ENCODE measurements around the gene FBP2. TPM values are rescaled to one million over a fixed set of nuclear protein-coding genes. Genes with fewer than 3 reads are reported as not detected.

Gene FBP2
- total RNA-seq, 4 donors from 2014 or later: not detected

DNA sequence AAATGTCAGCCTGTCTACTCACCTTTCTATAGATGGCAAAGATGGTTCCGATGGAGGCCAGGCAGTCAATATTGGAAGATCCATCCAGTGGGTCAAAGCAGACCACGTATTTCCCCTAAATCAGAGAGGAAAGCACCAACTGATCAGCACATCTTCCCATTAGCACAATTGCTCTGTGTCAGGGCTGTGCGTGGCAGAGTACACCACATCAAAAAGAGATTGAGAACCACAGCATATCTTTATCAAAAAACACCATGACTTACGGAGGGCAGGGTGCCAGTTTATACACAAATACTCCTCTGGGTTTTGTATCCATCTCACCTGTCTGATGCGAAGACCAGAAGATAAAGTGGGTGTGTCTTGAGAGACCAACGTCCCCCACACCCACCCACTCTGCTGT is 9.1 kb downstream of the FBP2 start:
- Histone ChIP-seq H3K27me3 (no peaks in the 10 kb centered on the region), H3K9me3 (no peaks in the 10 kb centered on the region), H3K4me3 (no peak overlapping the region), H3K36me3 (no peaks in the 10 kb centered on the region), H3K4me1 (peaks cover 0 to 3% (median 0%) of the 10 kb centered on the region in 4 donors), H3K27ac (no peak overlapping the region)
- DNase-seq: peak in 1 of 3 donors; percentile 10
- TF ChIP-seq POLR2A (IDR thresholded peaks at IDR 0.05): no peak
- TF ChIP-seq, protein P1, sequence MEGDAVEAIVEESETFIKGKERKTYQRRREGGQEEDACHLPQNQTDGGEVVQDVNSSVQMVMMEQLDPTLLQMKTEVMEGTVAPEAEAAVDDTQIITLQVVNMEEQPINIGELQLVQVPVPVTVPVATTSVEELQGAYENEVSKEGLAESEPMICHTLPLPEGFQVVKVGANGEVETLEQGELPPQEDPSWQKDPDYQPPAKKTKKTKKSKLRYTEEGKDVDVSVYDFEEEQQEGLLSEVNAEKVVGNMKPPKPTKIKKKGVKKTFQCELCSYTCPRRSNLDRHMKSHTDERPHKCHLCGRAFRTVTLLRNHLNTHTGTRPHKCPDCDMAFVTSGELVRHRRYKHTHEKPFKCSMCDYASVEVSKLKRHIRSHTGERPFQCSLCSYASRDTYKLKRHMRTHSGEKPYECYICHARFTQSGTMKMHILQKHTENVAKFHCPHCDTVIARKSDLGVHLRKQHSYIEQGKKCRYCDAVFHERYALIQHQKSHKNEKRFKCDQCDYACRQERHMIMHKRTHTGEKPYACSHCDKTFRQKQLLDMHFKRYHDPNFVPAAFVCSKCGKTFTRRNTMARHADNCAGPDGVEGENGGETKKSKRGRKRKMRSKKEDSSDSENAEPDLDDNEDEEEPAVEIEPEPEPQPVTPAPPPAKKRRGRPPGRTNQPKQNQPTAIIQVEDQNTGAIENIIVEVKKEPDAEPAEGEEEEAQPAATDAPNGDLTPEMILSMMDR (IDR thresholded peaks at IDR 0.05): no peak

DNA sequence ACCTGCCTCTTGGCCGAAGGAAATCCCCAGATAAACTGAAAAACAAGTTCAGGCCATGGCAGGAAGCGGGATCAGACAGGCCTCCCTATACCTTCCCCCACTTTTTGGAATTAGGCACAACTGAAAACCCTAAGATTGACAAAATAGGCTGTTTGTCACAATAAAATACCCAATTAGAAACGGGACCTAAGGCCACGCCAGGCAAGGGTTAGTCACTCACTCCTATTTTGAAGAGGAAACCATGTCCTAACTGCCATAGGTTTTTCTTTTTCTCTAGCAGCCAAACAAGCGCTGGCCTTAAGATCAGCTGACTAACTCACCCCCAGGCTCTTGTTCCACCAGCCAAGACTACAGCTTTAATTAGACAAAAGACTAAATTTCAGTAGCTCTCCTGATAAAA is 11.9 kb downstream of the FBP2 start:
- no peaks in the 10 kb centered on the region for H3K9me3 ChIP-seq
- no peak overlapping the region for H3K27ac ChIP-seq
- no peak overlapping the region for H3K4me3 ChIP-seq
- peak in 1 of 3 donors; percentile 9 for DNase-seq
- peaks cover 0 to 3% (median 0%) of the 10 kb centered on the region in 4 donors for H3K4me1 ChIP-seq
- no peak for TF ChIP-seq POLR2A (IDR thresholded peaks at IDR 0.05)
- TF ChIP-seq, protein P1 (IDR thresholded peaks at IDR 0.05): no peak
- H3K36me3 ChIP-seq: no peaks in the 10 kb centered on the region
- H3K27me3 ChIP-seq: no peaks in the 10 kb centered on the region

DNA sequence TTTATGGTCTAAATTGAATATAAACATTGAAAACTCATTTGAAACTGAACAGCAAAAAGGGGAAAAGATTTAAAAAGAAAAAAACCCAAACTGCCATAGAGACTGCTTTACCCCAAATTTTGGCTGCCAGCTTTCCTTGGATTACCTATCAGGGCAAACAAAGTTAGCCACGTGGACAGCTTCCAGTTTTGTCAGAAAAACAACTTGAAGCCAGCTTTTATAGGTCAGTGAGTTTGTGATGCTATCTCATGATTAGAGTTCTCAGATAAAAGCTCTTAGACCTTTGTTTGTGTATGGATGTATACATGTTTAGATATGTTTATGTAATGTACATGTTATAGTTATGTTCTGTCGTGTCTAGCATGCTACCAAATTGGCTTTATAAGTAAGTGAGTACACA is 16.1 kb downstream of the FBP2 start:
- Histone ChIP-seq H3K36me3 (no peaks in the 10 kb centered on the region), H3K4me1 (no peaks in the 10 kb centered on the region), H3K9me3 (no peaks in the 10 kb centered on the region), H3K27me3 (no peaks in the 10 kb centered on the region), H3K4me3 (no peak overlapping the region), H3K27ac (no peak overlapping the region)
- no peak for DNase-seq
- TF ChIP-seq POLR2A (IDR thresholded peaks at IDR 0.05): no peak
- TF ChIP-seq, protein P1 (IDR thresholded peaks at IDR 0.05): no peak

DNA sequence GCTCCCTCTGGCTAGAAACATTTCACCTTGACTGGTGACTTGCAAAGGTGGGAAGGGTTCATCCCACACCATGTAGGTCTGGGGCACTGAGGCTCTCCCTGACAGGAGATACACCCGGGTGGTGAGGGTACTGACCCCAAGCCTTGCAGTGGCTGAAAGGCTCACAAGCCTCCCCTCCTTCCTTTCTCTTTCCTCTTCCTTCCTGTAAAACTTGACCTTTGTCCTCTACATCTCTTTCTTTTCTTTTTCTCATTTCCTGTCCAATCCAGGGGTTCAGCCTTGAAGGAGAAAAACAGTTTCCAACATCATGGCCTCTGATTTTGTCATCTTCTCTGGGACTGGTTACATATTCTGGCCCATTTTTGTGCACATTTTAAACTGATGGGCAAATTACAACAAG is 16.6 kb downstream of the FBP2 start:
- H3K36me3 ChIP-seq: no peaks in the 10 kb centered on the region
- no peak for TF ChIP-seq POLR2A (IDR thresholded peaks at IDR 0.05)
- TF ChIP-seq, protein P1 (IDR thresholded peaks at IDR 0.05): no peak

DNA sequence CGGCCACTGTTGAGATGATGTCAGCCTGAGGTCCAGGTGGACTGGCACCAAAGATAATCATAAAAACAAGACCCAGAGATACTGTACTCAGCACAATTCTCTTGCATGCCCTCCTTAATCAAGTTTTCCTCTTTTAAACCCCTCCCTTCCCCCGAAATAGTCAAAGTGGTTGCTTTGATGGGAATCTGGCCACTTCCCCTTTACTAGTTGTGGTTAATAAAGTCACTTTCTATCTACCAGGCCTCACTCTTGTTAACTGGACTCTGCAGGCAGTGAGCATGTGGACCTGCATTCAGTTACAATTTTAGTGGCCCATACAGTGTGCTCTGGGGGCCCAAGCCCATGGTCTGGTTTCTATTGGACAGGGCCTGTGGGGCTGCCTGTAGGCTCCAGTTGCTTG is 17.5 kb downstream of the FBP2 start:
- TF ChIP-seq, protein P1 (IDR thresholded peaks at IDR 0.05): no peak
- no peak for TF ChIP-seq POLR2A (IDR thresholded peaks at IDR 0.05)
- H3K4me1 ChIP-seq: no peaks in the 10 kb centered on the region
- no peaks in the 10 kb centered on the region for H3K9me3 ChIP-seq
- no peak overlapping the region for H3K27ac ChIP-seq
- no peak overlapping the region for H3K4me3 ChIP-seq
- no peaks in the 10 kb centered on the region for H3K36me3 ChIP-seq
- H3K27me3 ChIP-seq: no peaks in the 10 kb centered on the region
- peak in 1 of 3 donors; percentile 5 for DNase-seq

More for the DNA sequence above, 16.6 kb downstream of the FBP2 start:
- Histone ChIP-seq H3K27ac (no peak overlapping the region), H3K9me3 (no peaks in the 10 kb centered on the region), H3K4me3 (no peak overlapping the region), H3K4me1 (no peaks in the 10 kb centered on the region), H3K27me3 (no peaks in the 10 kb centered on the region)
- peak in 1 of 3 donors; percentile 17 for DNase-seq

Data from Peyer's patch (tissue), 4 donors.